HFFc6 (cell line): ENCODE results near the gene IKBKG. TPM values are rescaled to one million over a fixed set of nuclear protein-coding genes. Genes with fewer than 3 reads are reported as not detected.
"Not testable (repeated sequence)": the region's sequence is repeated elsewhere in the genome, so short reads cannot be mapped to it uniquely, and the experiment has no call there.

Source experiments
- DNase-seq: peaks from one replicate; pipeline ENCODE4 v3.0.0-alpha.2; 2018
- H3K27ac Mint-ChIP-seq: 2 replicates; pipeline ENCODE4 v1.8.0; 2020; ENCODE audit warnings: mild to moderate bottlenecking, mixed read lengths
- H3K27me3 Mint-ChIP-seq: 2 replicates; pipeline ENCODE4 v1.8.0; 2021; ENCODE audit warnings: mild to moderate bottlenecking, moderate library complexity, mixed read lengths; ENCODE audit not compliant: insufficient read depth
- H3K36me3 Mint-ChIP-seq: 2 replicates; pipeline ENCODE4 v1.8.0; 2021; ENCODE audit warnings: low read depth, mixed read lengths
- H3K4me1 Mint-ChIP-seq: 2 replicates; pipeline ENCODE4 v1.8.0; 2020; ENCODE audit warnings: low read depth, mixed read lengths
- H3K4me3 Mint-ChIP-seq: 2 replicates; pipeline ENCODE4 v1.8.0; 2020; ENCODE audit warnings: mild to moderate bottlenecking, moderate library complexity, mixed read lengths
- H3K9me3 Mint-ChIP-seq: 2 replicates; pipeline ENCODE4 v1.8.0; 2020; ENCODE audit warnings: mild to moderate bottlenecking, mixed read lengths
- long read RNA-seq: library from polyadenylated mRNA; unstranded; transcript quantifications from one replicate; pipeline ENCODE4 v2.0.0, GENCODE V29; 2019
- total RNA-seq, 6 experiments: library from RNA; stranded (reverse); fragmentation: NEBNext Ultra II Directional; extraction: Animal tissue kit (Norgen Biotek cat#: 25700); gene quantifications; 2 replicates in 1 of 6; 3 replicates in 5 of 6; pipeline ENCODE4 v1.2.3, GENCODE V29; 2021
- TF ChIP-seq, protein P1 (sequence below): fragments of 200-600 bp; sonication (generic); IDR thresholded peaks from 2 replicates; pipeline ENCODE4 v1.5.0; 2021; ENCODE audit warnings: antibody characterized with exemption, mild to moderate bottlenecking

IKBKG gene, protein sequence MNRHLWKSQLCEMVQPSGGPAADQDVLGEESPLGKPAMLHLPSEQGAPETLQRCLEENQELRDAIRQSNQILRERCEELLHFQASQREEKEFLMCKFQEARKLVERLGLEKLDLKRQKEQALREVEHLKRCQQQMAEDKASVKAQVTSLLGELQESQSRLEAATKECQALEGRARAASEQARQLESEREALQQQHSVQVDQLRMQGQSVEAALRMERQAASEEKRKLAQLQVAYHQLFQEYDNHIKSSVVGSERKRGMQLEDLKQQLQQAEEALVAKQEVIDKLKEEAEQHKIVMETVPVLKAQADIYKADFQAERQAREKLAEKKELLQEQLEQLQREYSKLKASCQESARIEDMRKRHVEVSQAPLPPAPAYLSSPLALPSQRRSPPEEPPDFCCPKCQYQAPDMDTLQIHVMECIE
- 10 to 100 TPM; 32.5 to 38.9 (median 37.5) TPM for total RNA-seq
- long read RNA-seq, transcript IKBKG-206 (10 exons, 2,299 nt): major isoform, 20 of 28 reads
- long read RNA-seq, partial matches to known transcripts: 1 of 28 reads
- long read RNA-seq, other reads (novel, unspliced or antisense): 2 of 28 reads

DNA sequence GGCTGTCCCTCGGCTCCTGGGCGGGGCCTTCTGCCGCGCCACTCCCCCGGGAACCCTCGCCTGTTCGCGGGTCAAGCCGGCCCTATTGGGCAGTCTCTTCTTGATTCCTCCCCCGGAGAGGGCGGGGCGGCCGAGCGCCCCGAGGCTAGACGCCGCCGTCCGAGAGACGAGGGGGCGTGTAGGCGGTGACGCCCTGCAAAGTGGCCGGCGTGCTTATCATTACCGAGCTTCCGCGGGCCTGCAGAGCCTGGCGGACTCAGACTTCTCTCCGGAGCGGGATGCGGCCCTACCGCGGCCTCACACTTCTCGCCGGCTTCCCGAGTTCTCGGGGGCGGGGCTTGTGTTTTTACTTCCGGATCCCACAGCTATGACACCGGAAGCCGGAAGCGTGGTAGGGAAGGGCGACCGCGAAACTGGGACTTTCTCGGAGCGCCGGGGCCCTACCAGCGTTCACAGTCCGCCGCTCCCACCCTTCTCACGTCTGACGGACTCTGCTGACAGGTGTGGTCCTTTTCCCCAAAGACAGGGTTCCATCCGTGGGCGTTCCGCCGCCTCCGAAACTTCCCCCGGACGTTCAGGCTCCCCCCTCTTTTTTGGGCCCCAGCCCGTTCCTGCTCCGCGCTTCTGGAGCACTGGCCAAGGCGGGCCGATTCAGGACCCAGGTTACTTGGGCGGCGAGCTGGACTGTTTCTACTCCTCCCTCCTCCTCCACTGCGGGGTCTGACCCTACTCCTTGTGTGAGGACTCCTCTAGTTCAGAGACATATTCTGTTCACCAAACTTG lies at the start of gene IKBKG:
Gene IKBKG (plus strand): TSS at position 376 of the 783 bp plus-strand sequence. CDS start 4,383 bp downstream, outside the sequence.
- peak within 1 kb of the TSS; percentile 98 for H3K27ac Mint-ChIP-seq
- peaks cover 42% of the 10 kb centered on the region for H3K4me1 Mint-ChIP-seq
- peak within 1 kb of the TSS; percentile 97 for H3K4me3 Mint-ChIP-seq
- TF ChIP-seq, protein P1, sequence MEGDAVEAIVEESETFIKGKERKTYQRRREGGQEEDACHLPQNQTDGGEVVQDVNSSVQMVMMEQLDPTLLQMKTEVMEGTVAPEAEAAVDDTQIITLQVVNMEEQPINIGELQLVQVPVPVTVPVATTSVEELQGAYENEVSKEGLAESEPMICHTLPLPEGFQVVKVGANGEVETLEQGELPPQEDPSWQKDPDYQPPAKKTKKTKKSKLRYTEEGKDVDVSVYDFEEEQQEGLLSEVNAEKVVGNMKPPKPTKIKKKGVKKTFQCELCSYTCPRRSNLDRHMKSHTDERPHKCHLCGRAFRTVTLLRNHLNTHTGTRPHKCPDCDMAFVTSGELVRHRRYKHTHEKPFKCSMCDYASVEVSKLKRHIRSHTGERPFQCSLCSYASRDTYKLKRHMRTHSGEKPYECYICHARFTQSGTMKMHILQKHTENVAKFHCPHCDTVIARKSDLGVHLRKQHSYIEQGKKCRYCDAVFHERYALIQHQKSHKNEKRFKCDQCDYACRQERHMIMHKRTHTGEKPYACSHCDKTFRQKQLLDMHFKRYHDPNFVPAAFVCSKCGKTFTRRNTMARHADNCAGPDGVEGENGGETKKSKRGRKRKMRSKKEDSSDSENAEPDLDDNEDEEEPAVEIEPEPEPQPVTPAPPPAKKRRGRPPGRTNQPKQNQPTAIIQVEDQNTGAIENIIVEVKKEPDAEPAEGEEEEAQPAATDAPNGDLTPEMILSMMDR: no peak
- H3K27me3 Mint-ChIP-seq: no peaks in the 10 kb centered on the region; the same call in 1 of the 2 replicates
- no peaks in the 10 kb centered on the region for H3K9me3 Mint-ChIP-seq
- DNase-seq: peak; percentile 81
- peaks cover 33% of the 10 kb centered on the region for H3K36me3 Mint-ChIP-seq

DNA sequence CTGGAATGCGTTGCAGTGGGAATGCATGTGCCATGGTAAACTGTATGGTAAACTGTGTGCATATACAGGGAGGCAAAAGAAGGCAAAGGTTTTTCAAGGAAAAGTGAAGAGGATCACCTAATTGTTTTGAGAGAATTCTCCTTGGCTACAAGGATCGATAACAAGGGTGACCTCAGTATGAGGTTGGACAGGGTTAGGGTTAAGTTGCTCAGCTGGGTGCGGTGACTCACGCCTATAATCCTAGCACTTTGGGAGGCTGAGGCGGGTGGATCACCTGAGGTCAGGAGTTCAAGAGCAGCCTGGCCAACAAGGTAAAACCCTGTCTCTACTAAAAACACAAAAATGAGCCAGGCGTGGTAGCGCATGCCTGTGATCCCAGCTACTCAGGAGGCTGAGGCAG lies 46.0 kb upstream of the IKBKG start:
- H3K36me3 Mint-ChIP-seq, DNase-seq, H3K27me3 Mint-ChIP-seq, H3K4me3 Mint-ChIP-seq, H3K9me3 Mint-ChIP-seq, H3K27ac Mint-ChIP-seq: not testable (repeated sequence)
- peaks cover 15% of the 10 kb centered on the region for H3K4me1 Mint-ChIP-seq

- TF ChIP-seq, protein P1: no peak
- DNase-seq: no peak
- H3K9me3 Mint-ChIP-seq: no peaks in the 10 kb centered on the region
- peaks cover 4% of the 10 kb centered on the region for H3K27me3 Mint-ChIP-seq
- H3K4me3 Mint-ChIP-seq: no peak overlapping the region
- H3K27ac Mint-ChIP-seq: no peak overlapping the region
- H3K36me3 Mint-ChIP-seq: peaks cover 4% of the 10 kb centered on the region; the same call in 1 of the 2 replicates
- peaks cover 15% of the 10 kb centered on the region for H3K4me1 Mint-ChIP-seq
Measured at GRCh38 chrX:154502098-154502497, 45.3 kb upstream of the IKBKG start.

DNA sequence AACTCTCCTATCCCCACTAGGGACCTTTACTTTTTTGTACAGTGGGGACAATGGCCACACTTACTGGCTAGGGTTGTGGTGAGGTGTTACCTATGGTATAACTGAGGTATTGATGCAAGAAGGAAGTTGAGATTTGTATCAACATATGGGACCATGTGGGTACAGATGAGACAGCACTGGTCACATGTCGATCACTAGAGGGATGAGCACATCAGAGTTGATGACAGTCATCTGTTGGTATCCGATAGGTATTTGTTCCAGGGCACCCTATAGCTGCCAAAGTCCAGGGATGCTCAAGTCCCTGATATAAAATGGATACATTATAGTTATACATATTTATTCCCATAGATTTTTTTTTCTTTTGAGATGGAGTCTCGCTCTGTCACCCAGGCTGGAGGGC lies 44.4 kb upstream of the IKBKG start:
- H3K36me3 Mint-ChIP-seq: peaks cover 4% of the 10 kb centered on the region; the same call in 1 of the 2 replicates
- H3K27ac Mint-ChIP-seq: no peak overlapping the region
- peaks cover 4% of the 10 kb centered on the region for H3K27me3 Mint-ChIP-seq
- no peak overlapping the region for H3K4me3 Mint-ChIP-seq
- no peaks in the 10 kb centered on the region for H3K9me3 Mint-ChIP-seq
- no peak for DNase-seq
- peaks cover 11% of the 10 kb centered on the region for H3K4me1 Mint-ChIP-seq
- TF ChIP-seq, protein P1: no peak

DNA sequence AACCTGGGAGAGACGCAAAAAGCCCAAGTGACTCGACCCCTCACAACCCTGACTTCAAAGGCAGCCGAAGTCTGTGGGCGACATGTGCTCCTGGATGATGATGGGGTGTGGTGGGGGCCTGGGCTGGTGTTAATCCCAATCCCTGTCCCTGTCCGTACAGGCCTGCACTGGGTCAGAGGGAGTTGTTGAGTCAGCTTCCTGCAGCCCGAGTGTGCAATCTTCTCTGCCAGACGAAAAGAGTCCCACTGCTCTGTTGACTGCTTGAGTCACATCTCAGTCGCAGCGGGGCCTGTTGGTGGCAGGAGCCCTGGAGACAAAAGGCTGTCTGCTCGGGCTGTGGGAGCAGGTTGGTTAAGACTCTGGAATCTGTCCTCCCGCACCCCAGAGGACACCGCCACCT lies 41.7 kb upstream of the IKBKG start:
- H3K4me3 Mint-ChIP-seq: no peak overlapping the region
- no peaks in the 10 kb centered on the region for H3K9me3 Mint-ChIP-seq
- H3K4me1 Mint-ChIP-seq: peaks cover 10% of the 10 kb centered on the region
- peaks cover 13% of the 10 kb centered on the region for H3K36me3 Mint-ChIP-seq
- TF ChIP-seq, protein P1: no peak
- peaks cover 4% of the 10 kb centered on the region for H3K27me3 Mint-ChIP-seq
- peak; percentile 63 for DNase-seq
- peak overlapping the region; percentile 78 for H3K27ac Mint-ChIP-seq
